Skeletal muscle tissue (tissue), 4 donors: ENCODE measurements around the gene PDE1A. TPM values are rescaled to one million over a fixed set of nuclear protein-coding genes. Genes with fewer than 3 reads are reported as not detected.

Source experiments
- H3K27ac ChIP-seq: one replicate; pipeline ENCODE4 v1.7.0; 2013; ENCODE audit warnings: mild to moderate bottlenecking, low read depth, low read length, inconsistent platforms
- H3K27me3 ChIP-seq, 3 donors: one replicate each; pipeline ENCODE4 v1.7.0; 2013; ENCODE audit warnings: low read length in 3 of 3; ENCODE audit not compliant: control insufficient read depth in 3 of 3, insufficient read depth in 3 of 3
- H3K36me3 ChIP-seq, 3 donors: one replicate each; pipeline ENCODE4 v1.7.0; 2013; ENCODE audit warnings: low read length in 3 of 3; ENCODE audit not compliant: control insufficient read depth in 3 of 3, insufficient read depth in 3 of 3
- H3K4me1 ChIP-seq, 3 donors: one replicate each; pipeline ENCODE4 v1.7.0; 2013; ENCODE audit warnings: low read length in 3 of 3, mild to moderate bottlenecking in 3 of 3; ENCODE audit not compliant: control insufficient read depth in 3 of 3, insufficient read depth in 3 of 3
- H3K4me3 ChIP-seq, 3 donors: one replicate each; pipeline ENCODE4 v1.7.0; 2013; ENCODE audit warnings: low read length in 3 of 3
- H3K9ac ChIP-seq, 3 donors: one replicate each; pipeline ENCODE4 v1.7.0; 2013; ENCODE audit warnings: low read length in 3 of 3, mild to moderate bottlenecking in 3 of 3, moderate library complexity in 2 of 3, low read depth in 1 of 3
- H3K9me3 ChIP-seq, 3 donors: one replicate each; pipeline ENCODE4 v1.7.0; 2013; ENCODE audit warnings: low read length in 3 of 3; ENCODE audit not compliant: control insufficient read depth in 3 of 3
- total RNA-seq: library from RNA; depleted of rRNA; stranded (reverse); fragments of >200 nt; gene quantifications from one replicate; pipeline ENCODE4 v1.2.3, GENCODE V29; 2014
- donor health status: Osteomylitis.

Gene PDE1A
- total RNA-seq, 1 donor from 2014 or later = 9.9 TPM

DNA sequence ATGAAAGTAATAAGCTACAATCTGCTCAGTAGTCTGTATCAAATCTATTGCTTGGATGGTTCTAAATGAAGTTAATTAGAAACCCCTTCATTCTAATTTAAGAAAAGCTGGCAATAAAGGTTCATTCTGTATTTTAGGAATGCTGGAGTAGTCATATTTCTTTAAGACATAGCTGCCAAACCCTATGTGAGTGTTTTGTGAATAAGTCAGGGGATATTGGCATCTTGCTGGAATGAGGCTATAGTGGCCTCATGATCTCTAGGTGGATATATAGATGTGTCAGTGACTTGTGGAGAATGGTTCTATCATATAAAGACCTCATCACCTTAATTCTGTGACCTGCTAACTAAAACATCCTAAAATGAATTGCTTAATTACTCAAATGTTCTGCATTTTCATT, 196.3 kb downstream of the PDE1A start:
- no peaks in the 10 kb centered on the region for H3K36me3 ChIP-seq
- H3K9ac ChIP-seq = no peak overlapping the region
- no peak overlapping the region for H3K27ac ChIP-seq
- H3K9me3 ChIP-seq = no peaks in the 10 kb centered on the region
- H3K4me1 ChIP-seq = no peaks in the 10 kb centered on the region
- no peak overlapping the region for H3K4me3 ChIP-seq
- H3K27me3 ChIP-seq = no peaks in the 10 kb centered on the region

GRCh38 chr2:182229297-182229696, 197.5 kb downstream of the PDE1A start:
- Histone ChIP-seq H3K9ac (no peak overlapping the region), H3K4me1 (no peaks in the 10 kb centered on the region), H3K4me3 (no peak overlapping the region), H3K27ac (no peak overlapping the region), H3K27me3 (no peaks in the 10 kb centered on the region), H3K36me3 (no peaks in the 10 kb centered on the region), H3K9me3 (no peaks in the 10 kb centered on the region)

DNA sequence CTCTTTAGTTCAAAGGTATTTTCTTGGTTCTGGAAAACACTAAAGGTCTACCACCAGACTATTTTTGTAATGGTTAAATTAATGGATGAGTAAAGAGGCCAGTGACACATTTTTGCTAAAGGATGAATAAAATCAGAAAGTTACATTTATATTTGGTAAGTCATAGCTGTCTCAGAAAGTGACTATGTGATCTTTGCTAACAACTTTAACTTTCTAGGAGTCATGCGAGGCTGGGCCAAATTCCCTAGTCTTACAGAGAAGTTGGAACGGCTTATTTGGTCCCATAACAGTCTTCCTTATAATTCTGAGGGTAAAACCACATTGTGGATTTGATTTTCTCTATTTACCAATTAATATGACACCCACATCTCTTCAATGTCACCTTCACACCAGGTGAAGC, 198.1 kb downstream of the PDE1A start:
- Histone ChIP-seq H3K27me3 (no peaks in the 10 kb centered on the region), H3K9ac (no peak overlapping the region), H3K4me1 (no peaks in the 10 kb centered on the region), H3K4me3 (no peak overlapping the region), H3K9me3 (no peaks in the 10 kb centered on the region), H3K36me3 (no peaks in the 10 kb centered on the region), H3K27ac (no peak overlapping the region)

GRCh38 chr2:182228073-182228473, 198.8 kb downstream of the PDE1A start:
- Histone ChIP-seq H3K4me1 (no peaks in the 10 kb centered on the region), H3K36me3 (no peaks in the 10 kb centered on the region), H3K27ac (no peak overlapping the region), H3K4me3 (no peak overlapping the region), H3K27me3 (no peaks in the 10 kb centered on the region), H3K9me3 (no peaks in the 10 kb centered on the region), H3K9ac (no peak overlapping the region)

DNA sequence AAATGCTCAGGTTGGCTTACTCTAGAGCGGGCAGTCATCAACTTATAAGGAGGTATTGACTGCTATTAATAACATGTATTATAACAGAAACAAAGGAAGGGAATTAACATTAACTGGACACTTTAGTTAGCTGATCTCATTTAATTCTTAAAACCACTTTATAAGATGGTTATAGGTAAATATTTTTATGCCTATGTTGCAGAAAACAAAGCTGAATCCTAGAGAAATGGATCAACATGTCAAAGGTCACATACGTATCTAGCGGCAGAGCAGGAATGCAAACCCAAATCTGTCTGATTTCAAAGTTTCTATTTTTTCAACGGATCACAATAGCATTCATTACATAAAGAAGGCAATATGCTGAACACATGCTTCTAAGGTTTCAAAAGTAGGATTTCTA, 200.0 kb downstream of the PDE1A start:
- Histone ChIP-seq H3K9ac (no peak overlapping the region), H3K27ac (no peak overlapping the region), H3K36me3 (no peaks in the 10 kb centered on the region), H3K4me1 (no peaks in the 10 kb centered on the region), H3K4me3 (no peak overlapping the region), H3K27me3 (no peaks in the 10 kb centered on the region), H3K9me3 (no peaks in the 10 kb centered on the region)

DNA sequence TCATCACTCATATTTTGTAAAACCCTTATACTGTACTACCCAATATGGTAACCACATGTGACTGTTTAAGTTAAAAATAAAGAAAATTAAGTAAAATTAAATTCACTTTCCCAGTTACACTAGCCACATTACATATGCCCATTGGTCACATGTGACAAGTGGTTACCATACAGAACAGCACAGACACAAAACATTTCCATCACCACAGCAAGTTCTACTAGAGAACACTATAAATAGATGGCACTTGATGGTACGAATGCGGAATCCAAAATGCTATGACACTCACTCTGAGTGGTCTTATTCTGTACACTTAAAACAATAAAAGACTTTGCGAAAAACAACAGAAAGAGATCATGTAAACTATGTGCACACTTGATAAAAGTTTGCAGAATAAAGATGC, 202.2 kb downstream of the PDE1A start:
- H3K4me3 ChIP-seq = no peak overlapping the region
- no peaks in the 10 kb centered on the region for H3K27me3 ChIP-seq
- H3K36me3 ChIP-seq = no peaks in the 10 kb centered on the region
- H3K9ac ChIP-seq = no peak overlapping the region
- no peaks in the 10 kb centered on the region for H3K4me1 ChIP-seq
- H3K27ac ChIP-seq = no peak overlapping the region
- no peaks in the 10 kb centered on the region for H3K9me3 ChIP-seq

DNA sequence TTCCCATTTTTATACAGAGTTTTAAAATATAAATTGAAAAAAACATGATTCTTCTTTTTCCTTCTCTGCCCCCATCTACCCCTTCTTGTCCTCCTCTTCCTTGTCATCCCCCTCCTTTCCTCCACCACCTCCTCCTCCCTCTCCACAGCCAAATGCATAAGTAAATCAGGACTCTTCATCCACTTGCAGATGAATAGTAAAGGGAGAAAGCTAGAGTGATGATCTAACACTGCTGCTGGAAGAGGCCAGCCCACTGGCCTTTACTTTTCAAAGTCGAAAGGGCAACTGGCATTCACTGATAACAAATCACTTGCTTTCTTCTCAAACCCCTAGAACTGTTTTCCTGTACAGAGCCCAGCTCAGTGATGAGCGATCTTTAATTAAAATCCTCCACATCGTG, 205.8 kb downstream of the PDE1A start:
- Histone ChIP-seq H3K27ac (no peak overlapping the region), H3K27me3 (no peaks in the 10 kb centered on the region), H3K4me3 (no peak overlapping the region), H3K9me3 (no peaks in the 10 kb centered on the region), H3K9ac (no peak overlapping the region), H3K36me3 (no peaks in the 10 kb centered on the region), H3K4me1 (no peaks in the 10 kb centered on the region)

GRCh38 chr2:182220335-182220734, 206.5 kb downstream of the PDE1A start:
- H3K9ac ChIP-seq = no peak overlapping the region
- H3K36me3 ChIP-seq = no peaks in the 10 kb centered on the region
- no peak overlapping the region for H3K27ac ChIP-seq
- no peaks in the 10 kb centered on the region for H3K27me3 ChIP-seq
- H3K9me3 ChIP-seq = no peaks in the 10 kb centered on the region
- H3K4me1 ChIP-seq = no peaks in the 10 kb centered on the region
- no peak overlapping the region for H3K4me3 ChIP-seq

DNA sequence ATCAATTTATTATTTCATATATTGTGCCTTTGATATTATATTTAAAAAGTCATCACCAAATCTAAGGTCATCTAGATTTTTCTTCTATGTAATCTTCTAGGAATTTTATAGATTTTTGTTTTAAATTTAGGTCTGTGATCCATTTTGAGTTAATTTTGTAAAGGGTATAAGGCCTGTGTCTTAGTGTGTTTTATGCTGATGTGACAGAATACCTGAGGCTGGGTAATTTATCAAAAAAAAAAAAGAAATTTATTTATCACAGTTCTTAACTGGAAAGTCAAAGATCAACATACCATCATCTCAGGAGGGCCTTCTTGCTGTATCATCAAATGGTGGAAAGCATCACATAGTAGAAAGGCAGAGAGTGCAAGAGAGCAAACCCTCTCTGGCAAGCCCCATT, 216.2 kb downstream of the PDE1A start:
- Histone ChIP-seq H3K9me3 (no peaks in the 10 kb centered on the region), H3K36me3 (no peaks in the 10 kb centered on the region), H3K27ac (no peak overlapping the region), H3K4me3 (no peak overlapping the region), H3K4me1 (no peaks in the 10 kb centered on the region), H3K27me3 (no peaks in the 10 kb centered on the region), H3K9ac (no peak overlapping the region)

DNA sequence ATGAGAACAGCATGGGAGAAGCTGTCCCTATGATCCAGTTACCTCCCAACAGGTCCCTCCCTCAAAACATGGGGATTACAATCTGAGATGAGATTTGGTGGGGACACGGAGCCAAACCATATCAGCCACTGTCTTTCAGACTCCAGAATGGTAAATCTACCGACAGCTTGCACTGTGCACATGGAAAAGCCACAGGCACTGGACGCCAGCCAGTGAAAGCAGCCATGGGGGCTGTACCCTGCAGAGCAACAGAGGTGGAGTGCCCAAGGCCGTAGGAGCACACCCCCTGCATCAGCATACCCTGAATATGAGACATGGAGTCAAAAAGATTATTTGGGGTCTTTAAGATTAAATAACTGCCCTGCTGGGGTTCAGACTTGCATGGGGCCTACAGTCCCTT, 218.4 kb downstream of the PDE1A start:
- H3K4me1 ChIP-seq = no peaks in the 10 kb centered on the region
- H3K27ac ChIP-seq = no peak overlapping the region
- H3K9me3 ChIP-seq = no peaks in the 10 kb centered on the region
- no peak overlapping the region for H3K9ac ChIP-seq
- H3K36me3 ChIP-seq = no peaks in the 10 kb centered on the region
- no peaks in the 10 kb centered on the region for H3K27me3 ChIP-seq
- no peak overlapping the region for H3K4me3 ChIP-seq
